Hematopoietic multipotent progenitor cell treated with erythropoietin and hydrocortisone succinate and interleukin-3 and kit ligand, for 15 days (in vitro differentiated cells): ENCODE measurements around the gene CIP2A.

Experiments used
- DNase-seq: peaks from one replicate; pipeline ENCODE4 v3.0.0-alpha.2; 2015; ENCODE audit warnings: low spot score

Gene CIP2A

DNA sequence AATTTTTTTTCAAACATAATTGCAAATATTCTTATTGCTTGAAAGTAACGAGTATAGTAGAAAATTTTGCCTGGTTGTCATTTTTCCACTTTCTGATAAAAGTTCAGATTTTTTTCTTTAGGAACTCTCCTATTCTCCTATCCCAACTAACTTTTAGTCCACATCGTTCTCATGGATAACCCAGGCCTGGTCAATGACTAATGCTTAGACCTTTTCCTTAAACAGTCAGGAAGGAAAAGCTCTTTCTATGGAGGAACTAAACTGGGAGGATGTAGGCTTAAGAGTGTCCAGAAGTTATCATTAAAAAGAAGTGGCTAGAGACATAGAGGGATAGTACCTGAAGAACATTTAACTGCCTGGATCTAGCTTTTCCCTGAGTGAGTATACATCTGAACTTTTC lies 26.7 kb downstream of the CIP2A start:
- DNase-seq: no peak

DNA sequence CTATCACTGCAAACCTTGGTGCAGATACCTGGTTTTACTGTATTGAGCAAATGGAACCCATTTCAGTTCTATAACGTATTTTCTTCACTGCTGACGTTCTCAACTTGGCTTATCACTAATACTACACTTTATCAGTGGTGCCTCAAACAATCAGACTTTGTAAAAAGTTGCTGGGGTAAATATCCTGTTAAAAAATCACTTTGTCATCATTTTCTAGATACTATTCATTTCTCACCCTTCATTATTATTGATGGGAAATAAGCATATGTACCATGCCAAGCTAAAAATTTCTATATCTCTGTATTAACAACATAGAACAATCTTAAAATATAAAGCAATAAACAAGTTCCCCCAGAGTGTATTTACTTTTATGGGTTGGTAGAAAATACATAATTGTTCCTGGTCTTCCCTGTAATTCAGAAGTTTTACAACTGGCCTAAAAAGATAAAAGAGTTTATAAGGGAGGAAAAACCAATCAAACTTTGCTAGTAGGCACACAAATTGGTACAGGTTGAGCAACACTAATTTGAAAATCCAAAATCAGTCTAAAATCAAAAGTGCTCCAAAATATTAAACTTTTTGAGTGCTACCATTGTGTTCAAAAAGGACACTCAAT lies 33.2 kb downstream of the CIP2A start:
- no peak for DNase-seq

DNA sequence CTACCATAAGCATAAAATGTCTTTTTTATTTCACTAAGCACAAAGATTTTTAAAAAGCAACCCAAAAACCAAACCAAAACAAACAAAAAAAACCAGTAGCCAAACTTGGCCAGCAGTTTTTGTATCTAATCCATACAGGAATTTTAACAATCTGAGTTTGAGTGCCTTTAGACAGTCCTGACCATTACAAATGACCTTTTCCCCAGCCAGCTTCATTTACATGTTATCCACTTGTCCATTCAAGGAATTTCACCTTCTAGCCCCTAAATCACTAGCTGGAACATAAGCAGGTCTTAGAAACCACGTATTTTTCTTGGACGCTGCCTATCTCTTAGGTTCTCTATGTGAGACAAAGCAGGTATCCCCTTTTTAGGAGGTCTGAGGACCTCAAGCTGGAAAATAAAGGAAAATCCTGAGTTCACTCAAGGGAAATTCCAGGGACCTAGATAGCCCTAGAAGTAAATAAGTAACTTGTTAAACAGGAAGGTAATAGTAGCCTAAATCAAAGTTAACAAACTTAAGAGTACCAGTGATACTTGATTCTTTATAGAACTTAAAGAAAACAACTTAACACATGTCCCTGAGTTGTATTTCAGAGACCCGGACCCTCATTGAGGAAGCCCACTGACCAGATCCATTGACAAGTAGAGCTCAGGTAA lies 34.2 kb downstream of the CIP2A start:
- no peak for DNase-seq

DNA sequence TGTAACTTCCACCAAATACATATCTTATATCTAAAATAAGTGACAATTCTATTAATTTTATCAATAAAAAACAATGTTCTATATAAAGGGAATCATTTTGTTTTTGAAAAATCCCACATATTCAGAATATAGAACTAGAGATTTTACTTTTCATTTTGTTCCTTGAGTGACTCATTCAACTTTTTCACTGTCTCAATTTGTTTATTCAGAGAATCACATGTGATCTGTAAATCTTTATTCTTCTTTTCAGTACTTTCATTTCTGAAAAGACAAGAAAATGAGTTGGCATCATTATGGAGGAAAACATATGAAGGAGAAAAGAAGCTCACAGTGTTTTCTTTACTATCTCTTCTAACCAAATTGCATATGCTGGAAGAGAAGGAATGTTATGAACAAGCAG lies 35.0 kb downstream of the CIP2A start:
- no peak for DNase-seq

DNA sequence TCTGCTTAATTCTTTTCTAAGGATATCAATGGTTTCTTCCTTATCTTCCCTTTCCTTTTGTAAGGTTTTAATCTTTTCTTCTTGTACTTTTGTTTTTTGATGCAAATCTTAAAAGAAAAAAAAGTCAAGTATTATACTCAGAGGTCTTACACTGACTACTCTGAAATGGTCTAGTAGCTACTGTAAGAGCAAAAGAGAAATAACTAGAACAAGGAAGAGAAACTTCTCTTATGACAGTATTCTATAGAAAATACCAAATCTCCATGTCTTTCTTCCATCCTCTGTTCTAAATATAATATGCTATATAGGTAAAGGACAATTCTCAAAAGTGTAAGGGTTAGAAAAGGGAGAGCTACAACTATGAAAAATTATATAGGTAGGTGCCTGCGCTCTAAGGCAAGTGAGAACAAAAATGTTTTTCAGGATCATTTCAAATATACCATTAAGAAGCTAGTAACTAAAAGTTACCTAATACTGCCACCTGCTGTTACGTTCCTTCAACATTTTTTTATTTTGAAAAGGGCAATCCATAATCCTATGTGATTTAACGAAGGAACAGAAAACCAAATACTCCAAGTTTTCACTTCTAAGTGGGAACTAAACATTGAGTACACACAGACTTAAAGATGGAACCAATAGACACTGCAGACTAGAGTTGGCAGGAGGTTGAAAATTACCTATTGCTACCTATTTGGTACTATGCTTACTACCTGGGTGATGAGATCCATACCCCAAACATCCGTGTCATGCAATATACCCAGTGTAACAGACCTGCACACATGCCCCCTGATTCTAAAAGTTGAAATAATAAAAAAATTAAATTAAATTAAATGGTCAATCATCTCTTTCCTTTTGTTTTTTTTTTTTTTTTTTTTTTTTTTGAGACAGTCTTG lies 36.7 kb downstream of the CIP2A start:
- DNase-seq: peak; percentile 54

DNA sequence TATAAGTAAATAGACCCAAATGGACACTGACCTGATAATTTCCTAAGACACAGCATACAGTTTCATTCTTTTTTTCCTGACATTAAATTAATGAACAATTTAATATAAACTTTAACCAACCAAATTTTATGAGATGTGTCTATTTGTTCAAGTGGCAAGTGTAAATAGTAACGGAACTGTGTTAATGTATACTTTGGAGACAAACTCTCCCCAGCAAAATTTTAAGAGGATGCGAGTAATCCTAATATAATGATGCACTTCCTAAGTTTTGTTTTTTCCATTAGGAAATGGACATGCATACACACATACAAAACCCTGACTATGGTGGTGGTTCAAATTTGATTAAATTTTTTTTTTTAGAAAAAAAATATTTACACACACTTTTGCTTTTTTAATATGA lies 40.4 kb downstream of the CIP2A start:
- DNase-seq: no peak

DNA sequence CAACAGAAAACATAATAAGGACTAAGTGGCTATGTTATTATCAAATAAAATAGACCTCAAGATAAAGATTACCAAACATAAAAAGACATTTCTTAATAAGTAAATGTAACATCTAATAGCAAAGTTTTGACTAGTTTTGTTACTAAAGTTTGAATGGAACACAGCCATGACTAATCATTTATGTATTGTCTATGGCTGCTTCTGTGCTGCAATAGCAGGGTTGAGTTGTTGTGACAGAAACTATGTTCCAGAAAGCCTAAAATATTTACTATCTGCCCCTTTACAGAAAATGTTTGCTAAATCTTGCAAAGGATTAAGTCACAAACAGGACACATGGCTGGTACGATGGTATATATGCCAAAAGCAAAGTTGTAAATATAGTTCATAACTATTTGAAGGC lies 40.9 kb downstream of the CIP2A start:
- no peak for DNase-seq

DNA sequence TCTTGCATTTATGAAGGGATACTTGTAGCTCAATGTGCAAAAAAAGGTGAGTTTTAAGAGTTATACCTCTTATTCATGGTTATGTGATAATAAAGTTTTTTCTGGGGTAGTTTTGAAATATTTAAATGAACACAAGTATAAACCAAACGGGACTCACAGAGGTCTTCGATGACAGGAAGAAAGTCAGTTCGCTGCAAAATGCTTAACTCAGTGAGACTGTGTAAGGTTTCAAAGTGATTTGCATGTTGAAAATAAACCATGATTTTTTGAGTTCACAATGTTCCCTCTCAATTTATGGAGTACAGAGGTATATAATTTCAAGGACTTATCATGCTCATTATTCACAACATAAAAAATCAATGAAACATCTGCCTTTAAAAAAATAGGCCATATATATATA lies 42.5 kb downstream of the CIP2A start:
- DNase-seq: no peak

DNA sequence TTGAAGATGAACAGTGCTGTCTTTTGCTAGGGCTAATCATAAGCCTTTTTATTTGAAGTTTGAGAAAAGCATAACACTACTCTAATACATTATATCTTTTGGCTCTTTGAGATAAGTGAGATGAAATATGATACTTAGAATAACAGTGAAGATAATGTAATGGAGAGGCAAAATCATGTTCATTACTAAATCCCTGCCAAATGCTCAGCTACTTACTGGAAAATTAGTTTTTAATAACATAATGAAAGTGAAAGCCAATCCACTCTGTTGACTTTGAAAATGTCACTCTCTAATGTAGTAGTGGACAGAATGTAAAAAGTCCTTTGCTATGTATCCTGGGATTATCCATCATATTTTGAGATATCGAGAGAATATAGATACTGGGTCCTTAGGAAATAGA lies 43.0 kb downstream of the CIP2A start:
- no peak for DNase-seq

DNA sequence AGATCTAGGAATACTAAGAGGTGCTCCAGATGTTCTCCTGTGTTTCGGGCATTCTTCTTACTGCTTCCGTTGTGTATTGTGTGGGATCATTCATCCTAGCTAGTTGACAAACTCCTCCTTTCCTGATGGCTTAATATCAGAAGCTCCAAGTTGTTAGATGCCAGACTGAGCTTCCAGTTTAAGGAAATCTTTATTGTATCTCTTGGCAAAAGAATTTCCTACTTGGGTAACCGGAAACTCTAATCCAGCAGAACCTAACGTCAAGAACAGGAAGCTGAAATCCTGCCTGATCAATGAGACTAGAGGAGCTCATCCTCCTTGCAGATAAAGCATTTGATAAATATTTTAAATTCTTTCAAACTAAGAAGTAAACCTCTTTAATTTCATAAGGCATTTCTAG lies 51.2 kb downstream of the CIP2A start:
- no peak for DNase-seq

DNA sequence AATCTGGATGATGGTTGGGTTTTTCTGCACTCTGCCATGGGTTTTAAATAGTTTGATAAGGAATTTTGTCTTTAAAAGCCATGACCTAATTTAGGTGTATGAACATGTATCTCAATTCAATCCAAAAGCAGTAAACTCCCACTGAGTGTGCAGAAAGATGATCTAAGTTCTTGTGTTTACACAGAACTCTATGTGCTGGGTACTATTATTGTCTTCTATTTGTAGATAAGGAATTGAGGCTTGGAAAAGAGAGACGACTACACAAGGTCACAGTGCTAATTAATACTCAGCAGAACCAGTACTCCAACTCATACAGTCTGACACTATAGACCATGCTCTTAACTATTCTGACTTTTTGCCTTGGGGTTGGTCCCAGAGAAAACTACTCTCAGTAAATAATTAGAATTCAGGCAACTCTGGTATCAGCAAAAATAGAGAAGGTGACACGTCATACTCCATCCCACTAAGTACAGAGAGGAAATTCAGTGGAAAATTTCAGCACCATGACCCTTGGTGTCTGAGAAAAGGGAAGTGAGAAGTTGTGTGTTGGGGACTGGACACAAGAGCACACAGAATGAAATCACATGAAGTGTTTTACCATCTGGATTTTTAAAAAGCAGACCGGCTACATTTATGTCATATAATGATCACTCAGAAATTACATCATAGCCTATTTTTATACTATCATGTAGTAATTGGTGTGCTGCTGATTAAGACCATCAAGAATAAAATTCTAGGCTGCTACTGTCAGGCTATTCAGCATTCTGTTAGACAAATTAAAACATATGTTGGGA lies 60.6 kb downstream of the CIP2A start:
- DNase-seq: no peak

DNA sequence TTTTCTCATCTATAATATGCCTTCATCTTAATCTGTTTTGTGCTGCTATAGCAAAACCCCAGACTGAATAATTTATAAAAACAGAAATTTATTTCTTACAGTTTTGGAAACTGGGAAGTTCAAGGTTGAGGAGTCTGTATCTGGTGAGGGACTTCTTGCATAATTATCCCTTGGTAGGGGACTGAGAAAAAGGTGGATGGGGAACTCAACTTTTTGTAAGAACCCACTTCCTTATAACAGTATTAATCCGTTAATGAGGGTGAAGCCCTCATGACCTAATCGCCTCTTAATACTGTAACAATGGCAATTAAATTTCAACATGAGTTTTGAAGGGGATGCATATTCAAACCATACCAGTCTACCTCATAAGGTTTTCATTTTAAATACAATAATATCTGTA lies 61.4 kb downstream of the CIP2A start:
- no peak for DNase-seq

DNA sequence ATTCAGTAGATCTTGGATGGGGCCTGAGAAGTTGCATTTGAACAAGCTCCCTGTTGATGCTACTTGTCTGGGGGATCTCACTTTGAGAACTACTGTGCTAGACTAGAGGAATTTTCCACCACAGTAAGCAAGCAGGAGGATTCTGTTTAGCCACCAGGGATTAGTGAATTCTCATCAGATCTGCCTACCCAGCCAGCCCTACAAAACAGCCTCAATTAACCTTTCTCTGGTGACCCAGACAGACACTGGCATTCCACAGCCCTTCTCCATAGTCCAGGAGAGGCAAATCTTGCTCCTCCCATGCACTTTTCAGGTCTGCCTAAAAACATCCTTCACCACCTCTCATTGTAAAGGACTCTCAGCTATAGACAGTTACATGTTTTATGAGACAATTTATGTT lies 62.1 kb downstream of the CIP2A start:
- DNase-seq: no peak

DNA sequence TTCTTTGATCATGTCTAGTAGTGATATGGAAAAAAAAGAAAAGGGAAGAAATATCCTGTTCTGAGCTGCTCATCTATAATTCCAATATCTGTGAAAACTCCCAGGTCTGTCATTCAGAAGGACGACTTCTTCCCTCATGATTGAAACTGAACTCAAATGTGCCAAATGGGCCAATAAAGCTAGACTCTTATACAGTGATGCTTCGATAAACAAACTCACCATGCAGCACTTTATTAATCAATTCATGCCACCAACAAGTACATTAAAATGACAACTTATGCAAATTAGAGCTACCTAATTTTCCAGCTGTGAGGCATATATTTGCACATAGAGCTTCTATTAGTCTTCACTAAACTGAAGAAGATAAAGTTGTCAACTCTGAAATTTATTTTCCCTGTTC lies 63.3 kb downstream of the CIP2A start:
- no peak for DNase-seq

DNA sequence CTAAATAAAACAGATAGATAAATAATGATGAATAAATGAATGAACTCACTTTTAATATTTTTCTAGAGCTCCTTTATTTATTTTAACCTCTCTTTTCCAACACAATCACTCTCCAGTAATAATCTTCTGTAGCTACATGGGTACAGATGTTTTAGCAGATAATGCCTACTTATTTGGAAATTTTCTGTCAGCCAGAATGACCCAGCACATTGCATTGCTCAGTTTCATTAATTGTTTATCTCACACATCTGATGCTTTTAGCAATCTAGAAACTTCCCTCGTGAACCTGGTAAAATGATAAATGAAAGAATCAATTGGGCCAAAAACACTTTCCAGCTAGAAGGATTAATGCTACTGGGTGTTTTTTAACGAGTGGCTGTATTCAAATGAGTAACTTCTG lies 64.0 kb downstream of the CIP2A start:
- no peak for DNase-seq

DNA sequence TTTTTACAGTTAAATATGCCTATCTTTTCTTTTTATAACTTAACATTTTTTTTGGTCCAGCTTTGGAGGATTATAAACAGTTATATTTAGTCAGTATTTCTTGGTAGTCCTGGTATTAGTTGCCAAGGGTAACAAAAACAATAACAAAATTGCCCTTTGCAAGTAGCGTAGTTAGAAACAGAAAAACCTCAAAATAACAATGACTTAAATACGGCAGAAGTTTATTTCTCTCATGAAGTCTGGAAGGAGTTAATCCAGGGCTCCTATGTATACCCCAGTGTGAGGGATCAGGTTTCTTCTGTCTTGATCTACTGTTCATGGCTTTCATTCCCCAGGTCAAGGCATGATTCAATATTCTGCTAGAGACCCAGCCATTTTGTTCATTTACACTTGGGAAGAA lies 64.7 kb downstream of the CIP2A start:
- DNase-seq: no peak

DNA sequence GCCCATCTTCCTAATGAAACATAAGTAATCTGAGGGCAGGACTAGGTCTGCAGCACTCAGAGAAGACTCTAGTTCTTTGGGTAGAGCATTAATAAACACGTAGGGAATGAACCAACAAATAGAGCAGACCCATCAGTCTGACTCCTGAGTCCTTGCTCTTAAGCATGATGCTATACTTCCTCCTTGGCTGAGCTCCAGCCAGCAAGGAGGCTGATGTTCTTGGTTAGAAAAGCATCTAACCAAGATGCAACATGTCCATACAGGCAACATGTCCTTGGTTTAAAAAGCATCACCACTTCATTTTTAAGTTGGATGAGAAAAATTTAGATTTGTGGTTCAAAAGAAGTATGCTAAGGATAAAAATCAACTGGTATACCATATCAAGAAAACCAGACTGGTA lies 70.3 kb downstream of the CIP2A start:
- no peak for DNase-seq

DNA sequence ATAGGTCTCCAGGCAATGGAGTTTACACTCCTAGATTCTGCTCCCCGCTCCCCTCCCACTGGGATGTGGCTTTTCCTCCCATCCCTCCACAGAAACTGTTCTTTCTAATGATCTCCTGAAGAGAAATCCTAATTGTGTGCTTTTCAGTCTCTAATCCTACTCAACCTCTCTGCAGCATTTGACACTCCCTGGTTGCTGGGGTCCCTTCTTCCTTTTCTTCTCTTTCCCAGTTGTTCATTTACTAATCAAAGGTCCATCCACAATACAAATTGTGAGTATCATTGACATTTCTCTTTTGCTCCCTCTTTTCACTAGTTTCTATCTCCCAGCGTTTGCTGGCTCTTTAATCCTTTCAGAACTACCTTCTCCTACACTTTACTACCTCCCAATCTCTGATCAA lies 72.4 kb downstream of the CIP2A start:
- no peak for DNase-seq

DNA sequence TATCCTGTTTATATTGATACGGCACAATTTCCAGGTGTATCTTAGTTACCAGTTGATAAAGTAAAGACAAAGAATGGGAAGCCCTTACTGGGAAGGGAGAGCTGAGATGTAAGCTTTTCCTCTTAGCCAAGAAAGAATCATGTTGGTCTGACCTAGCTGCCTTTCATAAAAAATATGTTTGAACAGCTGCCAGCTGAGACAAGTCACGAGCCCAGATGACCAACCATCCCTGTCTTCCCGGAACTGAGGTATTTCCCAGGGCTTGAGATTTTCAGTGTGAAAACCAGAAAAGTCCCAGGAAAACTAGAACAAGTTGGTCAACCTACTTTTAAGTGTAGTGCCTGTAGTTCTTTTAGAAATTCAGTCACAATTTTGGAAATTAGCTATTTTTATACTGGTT lies 75.3 kb downstream of the CIP2A start:
- no peak for DNase-seq

DNA sequence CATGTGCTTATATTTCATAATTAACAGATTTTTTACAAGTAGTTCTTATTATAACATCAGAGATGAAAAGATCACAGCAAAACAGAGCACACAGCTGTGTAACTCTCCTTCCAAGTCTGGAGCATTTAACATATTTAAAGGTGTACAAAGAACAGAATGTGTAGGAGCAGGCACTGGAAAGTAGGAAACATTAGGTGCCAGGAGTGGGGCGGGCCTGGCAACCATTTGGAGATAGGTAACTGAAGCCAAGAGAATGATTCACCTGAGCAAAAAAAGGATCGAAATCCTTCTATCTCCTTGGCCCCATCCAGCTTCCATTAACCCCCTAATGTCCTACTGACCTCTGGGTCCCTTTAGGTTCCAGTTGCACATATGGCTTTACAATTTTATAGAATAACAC lies 76.6 kb downstream of the CIP2A start:
- DNase-seq: no peak

DNA sequence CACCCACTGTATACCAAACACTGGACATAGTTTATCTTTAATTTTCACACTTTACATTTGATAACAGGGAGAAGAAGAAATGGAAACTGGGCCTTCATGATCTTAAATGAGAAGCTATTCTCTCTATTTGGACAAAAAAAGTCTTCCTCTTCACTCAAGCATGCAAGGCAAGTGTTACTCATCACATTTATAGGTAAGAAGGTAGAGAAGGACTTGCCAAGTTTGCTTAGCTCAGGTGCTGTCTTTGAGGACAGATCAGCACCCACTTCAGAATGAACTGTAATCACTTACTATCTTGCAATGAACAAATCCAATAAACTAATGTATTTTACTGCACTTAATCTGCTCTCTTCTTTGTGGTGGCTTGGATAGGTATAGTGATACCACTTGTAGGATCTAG lies 77.7 kb downstream of the CIP2A start:
- DNase-seq: no peak

DNA sequence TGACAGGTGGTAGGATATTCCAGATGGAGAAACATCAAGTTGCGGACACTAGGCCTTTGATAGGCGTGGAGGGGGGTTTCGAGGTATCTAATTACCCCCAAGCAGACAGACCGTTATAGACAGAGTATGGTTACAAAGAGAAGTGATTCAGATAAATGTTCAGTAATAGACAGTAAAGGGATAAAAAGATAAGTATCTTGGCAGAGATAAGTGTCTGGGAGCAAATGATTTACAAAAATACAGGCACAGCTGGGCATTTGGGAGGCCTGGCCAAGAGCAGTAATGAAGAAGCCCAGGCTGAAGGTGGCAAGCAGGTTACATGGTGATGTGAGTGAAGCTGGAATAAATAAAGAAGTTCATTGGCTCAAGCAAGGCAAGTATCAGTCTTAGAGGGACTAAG lies 78.2 kb downstream of the CIP2A start:
- no peak for DNase-seq

DNA sequence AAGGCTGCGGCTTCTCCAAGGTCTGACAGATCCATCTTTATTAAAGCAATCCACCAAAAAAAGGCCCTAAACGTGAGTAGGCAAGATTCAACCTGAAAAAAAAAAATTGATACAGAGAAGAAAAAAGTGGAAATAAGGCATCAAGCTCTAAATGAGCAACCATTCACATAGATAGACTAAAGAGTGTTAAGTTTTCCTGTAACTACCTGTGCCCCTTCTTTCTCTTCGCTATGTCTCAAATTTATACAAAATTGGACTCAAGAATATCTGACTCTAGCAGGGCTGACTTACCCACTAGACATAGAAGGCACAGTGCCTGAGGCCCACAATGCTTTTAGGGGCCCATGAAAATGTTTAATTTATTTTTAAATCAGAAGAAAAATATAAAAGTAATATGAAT lies 78.7 kb downstream of the CIP2A start, which contains the start of gene MYH15:
Gene MYH15, minus strand, starts transcription at position 101 of the 400 bp plus-strand sequence. Its CDS starts 66 bp downstream, at position 35.
- no peak for DNase-seq
